Natural killer cell (primary cell): ENCODE data around the gene LYRM2. TPM values are rescaled to one million over a fixed set of nuclear protein-coding genes. Genes with fewer than 3 reads are reported as not detected.

Source experiments
- ATAC-seq, 3 donors: fragments of 150-1000 bp in 2 of 3; fragments of 200-7000 bp in 1 of 3; cut with Tn5 transposase; 1 replicate in 1 of 3; 2 replicates in 2 of 3; pipeline ENCODE4 v1.10.0; 2021; ENCODE audit warnings: mild to moderate bottlenecking in 2 of 3, moderate library complexity in 2 of 3
- DNase-seq, 2 donors: peaks; one replicate each; pipeline versions ENCODE4 v3.0.0 to v3.0.0-alpha.2; 2013 to 2021; ENCODE audit warnings: mixed read lengths in 1 of 2
- H3K27ac ChIP-seq: one replicate; pipeline ENCODE4 v1.5.1; 2013; ENCODE audit warnings: mild to moderate bottlenecking, low read length
- H3K27me3 ChIP-seq: one replicate; pipeline ENCODE4 v1.6.1; 2013; ENCODE audit warnings: low read length; ENCODE audit not compliant: control insufficient read depth, insufficient read depth
- H3K36me3 ChIP-seq: one replicate; pipeline ENCODE4 v1.6.1; 2013; ENCODE audit warnings: low read length; ENCODE audit not compliant: control insufficient read depth, insufficient read depth
- H3K4me1 ChIP-seq: one replicate; pipeline ENCODE4 v1.6.1; 2013; ENCODE audit warnings: low read length; ENCODE audit not compliant: control insufficient read depth, insufficient read depth
- H3K4me3 ChIP-seq: one replicate; pipeline ENCODE4 v1.5.1; 2013; ENCODE audit warnings: low read length
- H3K9me3 ChIP-seq: one replicate; pipeline ENCODE4 v1.6.1; 2013; ENCODE audit warnings: low read length; ENCODE audit not compliant: control insufficient read depth, insufficient read depth
- H3K27ac Mint-ChIP-seq, 2 donors: one replicate each; pipeline ENCODE4 v1.8.0; 2022; ENCODE audit warnings: mild to moderate bottlenecking in 2 of 2, mixed read lengths in 2 of 2, moderate library complexity in 1 of 2
- H3K27me3 Mint-ChIP-seq, 2 donors: one replicate each; pipeline ENCODE4 v1.8.0; 2022; ENCODE audit warnings: low read depth in 2 of 2, mixed read lengths in 2 of 2
- H3K36me3 Mint-ChIP-seq: one replicate; pipeline ENCODE4 v1.8.0; 2022; ENCODE audit warnings: mixed read lengths
- H3K4me1 Mint-ChIP-seq, 2 donors: one replicate each; pipeline ENCODE4 v1.8.0; 2022; ENCODE audit warnings: mixed read lengths in 2 of 2
- H3K4me3 Mint-ChIP-seq: one replicate; pipeline ENCODE4 v1.8.0; 2022; ENCODE audit warnings: mild to moderate bottlenecking, moderate library complexity, mixed read lengths
- H3K9me3 Mint-ChIP-seq, 2 donors: one replicate each; pipeline ENCODE4 v1.8.0; 2022; ENCODE audit warnings: mixed read lengths in 2 of 2
- WGBS: methylation state at CpG from one replicate; pipeline ENCODE4 v1.1.7; 2013; ENCODE audit warnings: missing lambda C conversion rate; ENCODE audit not compliant: insufficient coverage; 5-methylcytosine and 5-hydroxymethylcytosine counted together
- intact Hi-C: fragments of 100-400 bp; cut with micrococcal nuclease; formaldehyde crosslinking; loops from one replicate; pipeline ENCODE4 v1.14.2; 2022
- total RNA-seq, 4 donors: library from RNA; stranded (reverse); fragments of 120-200 nt in 1 of 4; gene quantifications; one replicate each; pipeline versions ENCODE4 v1.2.3 to v1.2.4, GENCODE V29; 2013 to 2022
- TF ChIP-seq, protein P1 (sequence below): fragments of 200-600 bp; IDR thresholded peaks from one replicate; pipeline ENCODE4 v1.8.0; 2022; ENCODE audit warnings: antibody characterized with exemption

The LYRM2 gene
- total RNA-seq, result 10 to 100 TPM; 21.1 to 25.5 (median 25.0) TPM
- total RNA-seq (2013), result 28.6 TPM

GRCh38 chr6:89638320-89639195 is at the start of gene LYRM2:
Gene LYRM2 (minus strand): TSS chr6:89638747. CDS start chr6:89638716, 31 bp downstream.
- Histone ChIP-seq H3K27me3 (no peaks in the 10 kb centered on the region), H3K27ac (peak within 1 kb of the TSS; percentile 92), H3K36me3 (peaks cover 21% of the 10 kb centered on the region), H3K4me3 (peak within 1 kb of the TSS; percentile 91), H3K9me3 (no peaks in the 10 kb centered on the region), H3K4me1 (peaks cover 10% of the 10 kb centered on the region)
- Mint-ChIP-seq H3K4me3 (peak within 1 kb of the TSS; percentile 98), H3K27me3 (no peaks in the 10 kb centered on the region), H3K9me3 (no peaks in the 10 kb centered on the region), H3K36me3 (peaks cover 10% of the 10 kb centered on the region), H3K4me1 (peaks cover 21 to 26% of the 10 kb centered on the region in 2 donors), H3K27ac (peak within 1 kb of the TSS; percentile 99 to 100)
- ATAC-seq (peak; percentile 93 to 98 (median 93)), DNase-seq (peak; percentile 90 to 95)
- WGBS, result 3% methylated on average over 58 of the region's 58 CpGs
- TF ChIP-seq, protein P1, sequence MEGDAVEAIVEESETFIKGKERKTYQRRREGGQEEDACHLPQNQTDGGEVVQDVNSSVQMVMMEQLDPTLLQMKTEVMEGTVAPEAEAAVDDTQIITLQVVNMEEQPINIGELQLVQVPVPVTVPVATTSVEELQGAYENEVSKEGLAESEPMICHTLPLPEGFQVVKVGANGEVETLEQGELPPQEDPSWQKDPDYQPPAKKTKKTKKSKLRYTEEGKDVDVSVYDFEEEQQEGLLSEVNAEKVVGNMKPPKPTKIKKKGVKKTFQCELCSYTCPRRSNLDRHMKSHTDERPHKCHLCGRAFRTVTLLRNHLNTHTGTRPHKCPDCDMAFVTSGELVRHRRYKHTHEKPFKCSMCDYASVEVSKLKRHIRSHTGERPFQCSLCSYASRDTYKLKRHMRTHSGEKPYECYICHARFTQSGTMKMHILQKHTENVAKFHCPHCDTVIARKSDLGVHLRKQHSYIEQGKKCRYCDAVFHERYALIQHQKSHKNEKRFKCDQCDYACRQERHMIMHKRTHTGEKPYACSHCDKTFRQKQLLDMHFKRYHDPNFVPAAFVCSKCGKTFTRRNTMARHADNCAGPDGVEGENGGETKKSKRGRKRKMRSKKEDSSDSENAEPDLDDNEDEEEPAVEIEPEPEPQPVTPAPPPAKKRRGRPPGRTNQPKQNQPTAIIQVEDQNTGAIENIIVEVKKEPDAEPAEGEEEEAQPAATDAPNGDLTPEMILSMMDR, result no peak
- intact Hi-C loops, result loop anchor here (1.0 kb wide), 2 partner anchors 191 to 205 kb away; partner anchors contain the start of genes ANKRD6 and CASP8AP2

- intact Hi-C loops, result no loop called here
These were observed 49.8 kb upstream of the LYRM2 start for GRCh38 chr6:89688328-89688727.

DNA sequence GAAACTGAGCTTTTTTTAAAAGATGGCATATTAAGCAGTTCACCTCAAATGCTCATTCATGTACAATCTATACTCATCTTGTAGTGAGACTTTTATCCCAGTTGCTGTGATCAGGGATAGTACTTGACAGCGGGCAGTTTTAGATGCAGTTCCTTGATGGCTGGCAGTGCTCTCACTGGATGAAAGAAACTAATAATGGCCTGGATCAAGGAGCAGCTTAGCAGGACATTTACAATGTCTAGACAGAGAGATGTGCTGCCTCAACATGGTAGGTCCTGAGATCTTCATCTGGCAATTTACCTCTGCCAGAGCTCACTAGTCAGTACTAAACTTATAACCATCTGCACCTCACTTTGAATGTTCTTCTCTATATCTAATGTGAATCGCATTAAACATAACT is 46.8 kb upstream of the LYRM2 start:
- intact Hi-C loops, result no loop called here
- ATAC-seq (no peak), DNase-seq (no peak)
- Histone ChIP-seq H3K9me3 (no peaks in the 10 kb centered on the region), H3K4me1 (no peaks in the 10 kb centered on the region), H3K27ac (no peak overlapping the region), H3K4me3 (no peak overlapping the region), H3K36me3 (peaks cover 71% of the 10 kb centered on the region), H3K27me3 (no peaks in the 10 kb centered on the region)
- Mint-ChIP-seq H3K36me3 (peaks cover 32% of the 10 kb centered on the region), H3K4me3 (no peak overlapping the region), H3K4me1 (no peaks in the 10 kb centered on the region), H3K9me3 (no peaks in the 10 kb centered on the region), H3K27ac (no peak overlapping the region), H3K27me3 (no peaks in the 10 kb centered on the region)
- 100% methylated on average over 2 of the region's 2 CpGs for WGBS
- TF ChIP-seq, protein P1, result no peak

More at GRCh38 chr6:89688328-89688727, 49.8 kb upstream of the LYRM2 start:
- Histone ChIP-seq H3K4me3 (no peak overlapping the region), H3K4me1 (no peaks in the 10 kb centered on the region), H3K27me3 (no peaks in the 10 kb centered on the region), H3K36me3 (peaks cover 79% of the 10 kb centered on the region), H3K27ac (no peak overlapping the region), H3K9me3 (no peaks in the 10 kb centered on the region)
- no peaks in the 10 kb centered on the region for H3K27me3 Mint-ChIP-seq
- no peaks in the 10 kb centered on the region for H3K9me3 Mint-ChIP-seq
- TF ChIP-seq, protein P1, result no peak
- H3K4me3 Mint-ChIP-seq, result no peak overlapping the region
- no peak for ATAC-seq
- H3K4me1 Mint-ChIP-seq, result no peaks in the 10 kb centered on the region
- no peak for DNase-seq
- peaks cover 34% of the 10 kb centered on the region for H3K36me3 Mint-ChIP-seq
- WGBS, result 97% methylated on average over 2 of the region's 2 CpGs
- H3K27ac Mint-ChIP-seq, result no peak overlapping the region
